Spleen (tissue), 7 donors: ENCODE data around the gene ADGRG3.

Source experiments
- CTCF ChIP-seq, 11 experiments: fragments of 200-600 bp in 7 of 11; fragments of 450-650 bp in 4 of 11; sonication (generic) in 4 of 11; IDR thresholded peaks in 8 of 11; conservative IDR thresholded peaks in 3 of 11; 1 replicate in 7 of 11; 2 replicates in 4 of 11; pipeline versions ENCODE4 v1.4.0 to v1.8.0; 2016 to 2021; ENCODE audit warnings: antibody characterized with exemption in 11 of 11, inconsistent platforms in 4 of 11, mild to moderate bottlenecking in 1 of 11
- POLR2A ChIP-seq, 3 donors: fragments of 450-650 bp; IDR thresholded peaks; one replicate each; pipeline ENCODE4 v1.5.1; 2017; ENCODE audit warnings: antibody characterized with exemption in 3 of 3, mild to moderate bottlenecking in 1 of 3
- donor health status: DM: no; HTN: no; CAD: no; lungs with moderate emphysema.
- donor health status: DM: no; HTN: no; CAD: no.
- donor health status: DM: no; HTN: no; CAD: no.

- TF ChIP-seq CTCF (IDR thresholded peaks at IDR 0.05 in 8 of 11, conservative IDR thresholded peaks at IDR 0.05 in 3 of 11) (no peak), POLR2A (IDR thresholded peaks at IDR 0.05) (no peak)
Observed at GRCh38 chr16:57668630-57669475, 747 bp downstream of the ADGRG3 start.
